AG04449 (cell line): ENCODE measurements around the gene ACSL3.

ENCODE experiments used
- CTCF ChIA-PET: fragments of 350-600 bp; formaldehyde crosslinking; extraction: SDS; loops from one replicate; lab custom pipeline; 2021; ENCODE audit warnings: antibody characterized with exemption; lab: Yijun Ruan, JAX
- POLR2A ChIA-PET: fragments of 400-600, 350-600 bp; formaldehyde crosslinking; extraction: SDS; loops from one replicate; lab custom pipeline; 2020; ENCODE audit warnings: antibody characterized with exemption, inconsistent platforms; lab: Yijun Ruan, JAX
- DNase-seq: peaks from one replicate; pipeline ENCODE4 v3.0.0-alpha.2; 2010; ENCODE audit warnings: low read depth, low spot score
- H3K4me3 ChIP-seq: 2 replicates; pipeline ENCODE4 v1.5.1; 2011; ENCODE audit warnings: low read depth, mild to moderate bottlenecking, control low read depth, low read length
- TF ChIP-seq, protein P1 (sequence below): IDR thresholded peaks from one replicate; pipeline ENCODE4 v1.5.1; 2011; ENCODE audit warnings: mild to moderate bottlenecking, moderate library complexity, low read length, control low read depth, inconsistent platforms; ENCODE audit not compliant: insufficient read depth; ENCODE audit errors: missing control alignments

The ACSL3 gene

GRCh38 chr2:222955008-222955407, 94.2 kb downstream of the ACSL3 start:
- CTCF ChIA-PET = interaction anchor here (0.7 to 2.7 kb wide), 4 partner anchors 15 to 293 kb away, joined by 3 to 12 read pairs (median 6); no protein-coding TSS in a partner anchor
- no peak for DNase-seq
- TF ChIP-seq, protein P1, sequence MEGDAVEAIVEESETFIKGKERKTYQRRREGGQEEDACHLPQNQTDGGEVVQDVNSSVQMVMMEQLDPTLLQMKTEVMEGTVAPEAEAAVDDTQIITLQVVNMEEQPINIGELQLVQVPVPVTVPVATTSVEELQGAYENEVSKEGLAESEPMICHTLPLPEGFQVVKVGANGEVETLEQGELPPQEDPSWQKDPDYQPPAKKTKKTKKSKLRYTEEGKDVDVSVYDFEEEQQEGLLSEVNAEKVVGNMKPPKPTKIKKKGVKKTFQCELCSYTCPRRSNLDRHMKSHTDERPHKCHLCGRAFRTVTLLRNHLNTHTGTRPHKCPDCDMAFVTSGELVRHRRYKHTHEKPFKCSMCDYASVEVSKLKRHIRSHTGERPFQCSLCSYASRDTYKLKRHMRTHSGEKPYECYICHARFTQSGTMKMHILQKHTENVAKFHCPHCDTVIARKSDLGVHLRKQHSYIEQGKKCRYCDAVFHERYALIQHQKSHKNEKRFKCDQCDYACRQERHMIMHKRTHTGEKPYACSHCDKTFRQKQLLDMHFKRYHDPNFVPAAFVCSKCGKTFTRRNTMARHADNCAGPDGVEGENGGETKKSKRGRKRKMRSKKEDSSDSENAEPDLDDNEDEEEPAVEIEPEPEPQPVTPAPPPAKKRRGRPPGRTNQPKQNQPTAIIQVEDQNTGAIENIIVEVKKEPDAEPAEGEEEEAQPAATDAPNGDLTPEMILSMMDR = no peak
- POLR2A ChIA-PET = no interaction called here
- H3K4me3 ChIP-seq = no peak overlapping the region

- CTCF ChIA-PET = interaction anchor here (0.7 to 5.4 kb wide), 27 partner anchors 9 to 903 kb away, joined by 3 to 45 read pairs (median 4); partner anchors contain the start of gene MOGAT1
- TF ChIP-seq, protein P1 = peak; percentile 75
- POLR2A ChIA-PET = interaction anchor here (0.6 to 1.6 kb wide), 5 partner anchors 8 to 46 kb away, joined by 3 to 7 read pairs (median 3); no protein-coding TSS in a partner anchor
- no peak overlapping the region for H3K4me3 ChIP-seq
- DNase-seq = peak; percentile 66
Observed at GRCh38 chr2:222959358-222959757, 98.5 kb downstream of the ACSL3 start.

GRCh38 chr2:222960126-222960525, 99.3 kb downstream of the ACSL3 start:
- DNase-seq = no peak
- POLR2A ChIA-PET = interaction anchor here (1.6 kb wide), 1 partner anchor 9 kb away, joined by 7 read pairs; no protein-coding TSS in a partner anchor
- TF ChIP-seq, protein P1 = no peak
- CTCF ChIA-PET = interaction anchor here (0.6 to 5.4 kb wide), 20 partner anchors 8 to 838 kb away, joined by 3 to 45 read pairs (median 4); partner anchors contain the start of gene MOGAT1
- H3K4me3 ChIP-seq = no peak overlapping the region

- no peak overlapping the region for H3K4me3 ChIP-seq
- TF ChIP-seq, protein P1 = no peak
- ChIA-PET CTCF (interaction anchor here (1.4 kb wide), 1 partner anchor 48 kb away, joined by 3 read pairs; no protein-coding TSS in a partner anchor), POLR2A (no interaction called here)
- DNase-seq = no peak
Observed at GRCh38 chr2:222963641-222964040, 102.8 kb downstream of the ACSL3 start.

DNA sequence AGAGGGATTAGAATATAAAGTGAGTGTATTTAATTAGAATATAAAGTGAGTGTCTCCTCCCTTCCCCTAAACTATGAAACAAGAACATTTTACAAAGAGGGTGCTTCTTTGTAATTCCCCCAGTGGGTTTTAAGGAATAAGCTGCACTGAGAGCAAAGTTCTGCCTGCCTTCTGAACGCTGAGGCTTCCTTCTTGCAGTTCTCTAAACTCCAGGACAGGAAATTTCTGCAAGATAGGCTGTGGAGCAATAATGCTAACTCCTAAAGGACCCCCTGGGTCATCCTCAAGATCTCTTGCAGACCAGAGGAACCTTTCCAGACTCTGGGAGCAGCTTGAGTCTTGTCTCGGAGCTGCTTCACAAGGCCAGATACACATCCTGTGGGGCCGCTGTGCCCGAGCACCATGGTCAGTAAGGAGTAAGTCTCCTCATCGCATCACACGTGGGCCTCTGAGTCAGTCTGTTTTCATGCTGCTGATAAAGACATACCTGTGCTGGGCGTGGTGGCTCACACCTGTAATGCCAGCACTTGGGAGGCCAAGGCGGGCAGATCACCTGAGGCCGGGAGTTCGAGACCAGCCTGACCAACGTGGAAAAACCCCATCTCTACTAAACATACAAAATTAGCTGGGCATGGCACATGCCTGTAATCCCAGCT, 103.7 kb downstream of the ACSL3 start:
- ChIA-PET CTCF (interaction anchor here (0.7 to 1.4 kb wide), 4 partner anchors 14 to 49 kb away, joined by 3 to 4 read pairs (median 4); no protein-coding TSS in a partner anchor), POLR2A (no interaction called here)
- TF ChIP-seq, protein P1 = no peak
- no peak for DNase-seq
- H3K4me3 ChIP-seq = no peak overlapping the region

DNA sequence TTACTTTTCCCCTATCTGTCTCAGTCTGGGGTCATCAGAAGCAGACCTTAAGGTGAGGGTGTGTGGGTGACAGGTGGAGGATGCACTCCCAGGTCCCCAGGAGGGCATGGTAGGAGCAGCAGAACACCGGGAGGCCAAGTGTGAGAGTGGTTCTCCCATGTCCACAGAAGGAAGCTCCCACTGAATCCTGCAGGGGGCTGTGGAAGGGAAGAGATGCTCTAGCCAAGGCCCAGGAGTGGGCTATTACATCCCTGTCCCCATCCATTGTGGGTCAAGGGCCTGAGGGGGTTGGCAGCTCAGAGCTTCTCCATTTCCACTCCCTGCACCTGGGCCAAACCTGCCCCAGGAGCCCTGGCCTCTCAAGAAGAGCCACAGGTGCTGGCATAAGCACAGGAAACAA, 104.7 kb downstream of the ACSL3 start:
- H3K4me3 ChIP-seq = no peak overlapping the region
- POLR2A ChIA-PET = no interaction called here
- no peak for DNase-seq
- CTCF ChIA-PET = interaction anchor here (1.1 to 1.3 kb wide), 3 partner anchors 15 to 50 kb away, joined by 4 to 5 read pairs (median 4); no protein-coding TSS in a partner anchor
- TF ChIP-seq, protein P1 = no peak
